Measurements from ENCODE around the gene CDH4. TPM values are rescaled to one million over a fixed set of nuclear protein-coding genes. Genes with fewer than 3 reads are reported as not detected.

Gene CDH4
- total RNA-seq, 1 donor from 2014 or later, result not detected

DNA sequence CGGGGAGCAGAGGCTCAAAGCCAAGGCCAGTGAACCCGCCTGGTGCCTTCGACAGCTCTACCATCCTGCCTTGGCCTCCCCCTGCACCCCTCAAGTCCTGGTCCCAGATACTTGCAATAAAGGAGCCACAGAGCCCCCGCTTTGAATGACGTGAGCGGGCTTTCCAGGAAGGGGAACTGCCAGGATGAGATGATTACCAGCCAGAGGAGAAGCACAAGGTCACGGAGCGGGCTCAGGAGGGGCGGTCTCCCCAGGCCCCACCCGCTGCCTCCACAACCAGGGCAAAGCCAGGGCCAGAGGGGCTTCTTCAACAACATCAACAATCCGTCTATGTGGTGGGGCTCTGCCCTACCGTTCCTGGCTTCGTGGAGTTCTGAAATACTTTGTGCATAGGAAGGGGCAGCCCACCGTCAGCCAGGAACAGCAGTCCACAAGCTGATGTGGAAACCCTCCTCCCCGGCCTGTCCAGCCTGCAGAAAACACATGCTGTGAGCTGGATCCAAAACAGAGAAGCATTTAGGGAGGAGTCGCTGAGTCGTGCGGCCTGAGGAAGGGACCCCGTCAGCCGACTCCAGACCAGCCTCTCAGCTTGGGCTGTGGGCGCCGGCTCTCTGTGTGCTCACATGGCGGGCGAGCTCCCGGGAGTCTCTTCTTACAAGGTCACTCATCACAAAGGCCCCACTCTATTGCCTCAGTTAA is 392.5 kb downstream of the CDH4 start:
- no peak for ATAC-seq (ENCODE audit: low read depth)
- no peak overlapping the region for H3K27ac Mint-ChIP-seq
- H3K4me1 Mint-ChIP-seq, result no peaks in the 10 kb centered on the region
- CTCF ChIA-PET, result no interaction called here
- no peak for DNase-seq
- TF ChIP-seq, protein P1, sequence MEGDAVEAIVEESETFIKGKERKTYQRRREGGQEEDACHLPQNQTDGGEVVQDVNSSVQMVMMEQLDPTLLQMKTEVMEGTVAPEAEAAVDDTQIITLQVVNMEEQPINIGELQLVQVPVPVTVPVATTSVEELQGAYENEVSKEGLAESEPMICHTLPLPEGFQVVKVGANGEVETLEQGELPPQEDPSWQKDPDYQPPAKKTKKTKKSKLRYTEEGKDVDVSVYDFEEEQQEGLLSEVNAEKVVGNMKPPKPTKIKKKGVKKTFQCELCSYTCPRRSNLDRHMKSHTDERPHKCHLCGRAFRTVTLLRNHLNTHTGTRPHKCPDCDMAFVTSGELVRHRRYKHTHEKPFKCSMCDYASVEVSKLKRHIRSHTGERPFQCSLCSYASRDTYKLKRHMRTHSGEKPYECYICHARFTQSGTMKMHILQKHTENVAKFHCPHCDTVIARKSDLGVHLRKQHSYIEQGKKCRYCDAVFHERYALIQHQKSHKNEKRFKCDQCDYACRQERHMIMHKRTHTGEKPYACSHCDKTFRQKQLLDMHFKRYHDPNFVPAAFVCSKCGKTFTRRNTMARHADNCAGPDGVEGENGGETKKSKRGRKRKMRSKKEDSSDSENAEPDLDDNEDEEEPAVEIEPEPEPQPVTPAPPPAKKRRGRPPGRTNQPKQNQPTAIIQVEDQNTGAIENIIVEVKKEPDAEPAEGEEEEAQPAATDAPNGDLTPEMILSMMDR (IDR thresholded peaks at IDR 0.05), result no peak
- H3K9me3 Mint-ChIP-seq, result no peaks in the 10 kb centered on the region
- no peak overlapping the region for H3K4me3 Mint-ChIP-seq
- intact Hi-C loops (cut with micrococcal nuclease), result no loop called here
- POLR2A ChIA-PET, result no interaction called here
- no peaks in the 10 kb centered on the region for H3K27me3 Mint-ChIP-seq
- H3K36me3 Mint-ChIP-seq (ENCODE audit: low read depth), result no peaks in the 10 kb centered on the region

GRCh38 chr20:61645732-61646131 is 393.7 kb downstream of the CDH4 start:
- no peaks in the 10 kb centered on the region for H3K27me3 Mint-ChIP-seq
- ATAC-seq (ENCODE audit: low read depth) (no peak), DNase-seq (no peak)
- TF ChIP-seq, protein P1 (IDR thresholded peaks at IDR 0.05), result no peak
- intact Hi-C loops (cut with micrococcal nuclease), result no loop called here
- CTCF ChIA-PET, result no interaction called here
- no peaks in the 10 kb centered on the region for H3K36me3 Mint-ChIP-seq (ENCODE audit: low read depth)
- H3K4me3 Mint-ChIP-seq, result no peak overlapping the region
- no peaks in the 10 kb centered on the region for H3K4me1 Mint-ChIP-seq
- H3K27ac Mint-ChIP-seq, result no peak overlapping the region
- no peaks in the 10 kb centered on the region for H3K9me3 Mint-ChIP-seq
- POLR2A ChIA-PET, result no interaction called here

GRCh38 chr20:61646453-61646852 is 394.4 kb downstream of the CDH4 start:
- intact Hi-C loops (cut with micrococcal nuclease), result no loop called here
- ATAC-seq (ENCODE audit: low read depth), result no peak
- ChIA-PET POLR2A (no interaction called here), CTCF (no interaction called here)
- DNase-seq, result no peak
- H3K27me3 Mint-ChIP-seq, result no peaks in the 10 kb centered on the region
- no peaks in the 10 kb centered on the region for H3K36me3 Mint-ChIP-seq (ENCODE audit: low read depth)
- no peak overlapping the region for H3K27ac Mint-ChIP-seq
- no peaks in the 10 kb centered on the region for H3K4me1 Mint-ChIP-seq
- no peaks in the 10 kb centered on the region for H3K9me3 Mint-ChIP-seq
- H3K4me3 Mint-ChIP-seq, result no peak overlapping the region
- TF ChIP-seq, protein P1 (IDR thresholded peaks at IDR 0.05), result no peak

DNA sequence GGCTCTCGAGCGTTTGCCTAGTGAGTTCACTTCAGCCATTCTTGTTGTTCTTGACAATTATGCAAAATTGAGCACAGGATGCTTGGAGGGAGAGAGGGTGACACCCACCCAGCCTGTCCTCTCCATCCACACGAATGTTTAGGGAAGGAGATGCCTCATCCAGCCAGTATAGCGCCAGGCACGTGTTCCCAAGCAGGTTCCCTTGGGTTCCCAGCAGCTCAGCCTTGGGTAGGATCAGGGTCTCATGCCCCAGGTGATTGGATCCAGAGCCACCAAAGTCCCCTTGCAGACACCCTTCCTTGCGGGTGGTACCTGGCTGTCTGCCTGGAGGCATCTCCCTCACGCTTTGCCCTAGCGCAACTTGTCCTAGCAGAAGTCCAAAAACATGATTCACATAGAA is 394.9 kb downstream of the CDH4 start:
- no peak for DNase-seq
- intact Hi-C loops (cut with micrococcal nuclease), result no loop called here
- CTCF ChIA-PET, result no interaction called here

DNA sequence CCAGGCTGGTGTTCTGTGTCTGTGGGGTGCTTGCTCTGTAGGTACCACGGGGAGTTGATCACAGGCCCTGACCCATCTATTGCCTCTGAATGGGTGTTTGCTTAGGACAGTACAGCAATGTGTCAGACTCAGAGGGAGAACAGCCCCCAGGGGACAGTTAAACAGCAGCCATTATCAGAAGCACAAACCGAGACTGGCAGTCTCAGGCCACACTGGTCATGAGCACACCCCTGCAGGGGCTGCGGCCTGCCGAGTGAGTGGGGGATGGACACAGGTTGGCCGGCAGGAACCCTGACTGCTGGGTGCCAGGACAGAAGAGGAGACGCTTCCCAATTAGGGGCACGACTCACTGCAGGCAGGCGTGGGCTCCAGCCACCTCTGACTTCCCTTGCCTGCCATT is 395.6 kb downstream of the CDH4 start:
- H3K4me3 Mint-ChIP-seq, result no peak overlapping the region

More for the DNA sequence above, 394.9 kb downstream of the CDH4 start:
- H3K4me3 Mint-ChIP-seq, result no peak overlapping the region
- POLR2A ChIA-PET, result no interaction called here
- ATAC-seq (ENCODE audit: low read depth), result no peak
- peaks cover 3% of the 10 kb centered on the region for H3K9me3 Mint-ChIP-seq
- no peaks in the 10 kb centered on the region for H3K36me3 Mint-ChIP-seq (ENCODE audit: low read depth)
- TF ChIP-seq, protein P1 (IDR thresholded peaks at IDR 0.05), result no peak
- no peaks in the 10 kb centered on the region for H3K4me1 Mint-ChIP-seq
- H3K27ac Mint-ChIP-seq, result no peak overlapping the region
- H3K27me3 Mint-ChIP-seq, result no peaks in the 10 kb centered on the region

More for the DNA sequence above, 395.6 kb downstream of the CDH4 start:
- H3K9me3 Mint-ChIP-seq, result peaks cover 3% of the 10 kb centered on the region
- no peaks in the 10 kb centered on the region for H3K27me3 Mint-ChIP-seq
- H3K36me3 Mint-ChIP-seq (ENCODE audit: low read depth), result no peaks in the 10 kb centered on the region
- ATAC-seq (ENCODE audit: low read depth) (no peak), DNase-seq (no peak)
- intact Hi-C loops (cut with micrococcal nuclease), result no loop called here
- CTCF ChIA-PET, result no interaction called here
- TF ChIP-seq, protein P1 (IDR thresholded peaks at IDR 0.05), result no peak
- POLR2A ChIA-PET, result no interaction called here
- H3K4me1 Mint-ChIP-seq, result no peaks in the 10 kb centered on the region
- no peak overlapping the region for H3K27ac Mint-ChIP-seq

Data from activated B cell treated with CpG ODN at 0.5 μM for 24 hours (primary cell).